ENCODE measurements around the gene NGRN.

DNA sequence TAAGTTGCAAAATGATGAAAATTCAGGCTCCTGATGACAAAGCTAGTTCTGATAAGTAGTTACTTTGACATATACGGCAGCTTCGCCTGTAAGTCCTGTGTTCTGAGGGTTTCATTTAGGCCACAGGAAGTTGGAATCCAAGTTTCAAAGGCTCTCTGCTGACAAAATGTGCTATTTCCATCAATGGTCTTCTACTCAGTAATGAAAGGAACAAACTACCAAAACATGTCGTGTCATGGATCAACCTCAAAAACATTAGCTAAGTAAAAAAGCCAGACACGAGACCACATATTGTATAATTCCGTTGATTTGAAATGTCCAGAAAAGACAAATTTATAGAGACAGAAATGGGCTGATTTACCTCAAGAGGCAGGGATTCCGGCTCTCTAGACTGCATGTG, 22.5 kb downstream of the NGRN start:
- TF ChIP-seq RARB (CRISPR knock-in tag; IDR thresholded peaks at IDR 0.05) (no peak), SNAI2 (CRISPR knock-in tag; IDR thresholded peaks at IDR 0.05) (no peak), OSR1 (CRISPR knock-in tag; IDR thresholded peaks at IDR 0.05) (no peak), GLIS3 (CRISPR knock-in tag; IDR thresholded peaks at IDR 0.05) (no peak), ZFP3 (CRISPR knock-in tag; IDR thresholded peaks at IDR 0.05) (no peak), ZNF8 (CRISPR knock-in tag; IDR thresholded peaks at IDR 0.05) (no peak), ZFP30 (CRISPR knock-in tag; IDR thresholded peaks at IDR 0.05) (no peak), ARNTL (CRISPR knock-in tag; IDR thresholded peaks at IDR 0.05; ENCODE audit: borderline replicate concordance, low read depth) (no peak)
- TF ChIP-seq, protein P1, sequence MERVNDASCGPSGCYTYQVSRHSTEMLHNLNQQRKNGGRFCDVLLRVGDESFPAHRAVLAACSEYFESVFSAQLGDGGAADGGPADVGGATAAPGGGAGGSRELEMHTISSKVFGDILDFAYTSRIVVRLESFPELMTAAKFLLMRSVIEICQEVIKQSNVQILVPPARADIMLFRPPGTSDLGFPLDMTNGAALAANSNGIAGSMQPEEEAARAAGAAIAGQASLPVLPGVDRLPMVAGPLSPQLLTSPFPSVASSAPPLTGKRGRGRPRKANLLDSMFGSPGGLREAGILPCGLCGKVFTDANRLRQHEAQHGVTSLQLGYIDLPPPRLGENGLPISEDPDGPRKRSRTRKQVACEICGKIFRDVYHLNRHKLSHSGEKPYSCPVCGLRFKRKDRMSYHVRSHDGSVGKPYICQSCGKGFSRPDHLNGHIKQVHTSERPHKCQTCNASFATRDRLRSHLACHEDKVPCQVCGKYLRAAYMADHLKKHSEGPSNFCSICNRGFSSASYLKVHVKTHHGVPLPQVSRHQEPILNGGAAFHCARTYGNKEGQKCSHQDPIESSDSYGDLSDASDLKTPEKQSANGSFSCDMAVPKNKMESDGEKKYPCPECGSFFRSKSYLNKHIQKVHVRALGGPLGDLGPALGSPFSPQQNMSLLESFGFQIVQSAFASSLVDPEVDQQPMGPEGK (CRISPR knock-in tag; IDR thresholded peaks at IDR 0.05; ENCODE audit: borderline replicate concordance), result no peak
- TF ChIP-seq, protein P2, sequence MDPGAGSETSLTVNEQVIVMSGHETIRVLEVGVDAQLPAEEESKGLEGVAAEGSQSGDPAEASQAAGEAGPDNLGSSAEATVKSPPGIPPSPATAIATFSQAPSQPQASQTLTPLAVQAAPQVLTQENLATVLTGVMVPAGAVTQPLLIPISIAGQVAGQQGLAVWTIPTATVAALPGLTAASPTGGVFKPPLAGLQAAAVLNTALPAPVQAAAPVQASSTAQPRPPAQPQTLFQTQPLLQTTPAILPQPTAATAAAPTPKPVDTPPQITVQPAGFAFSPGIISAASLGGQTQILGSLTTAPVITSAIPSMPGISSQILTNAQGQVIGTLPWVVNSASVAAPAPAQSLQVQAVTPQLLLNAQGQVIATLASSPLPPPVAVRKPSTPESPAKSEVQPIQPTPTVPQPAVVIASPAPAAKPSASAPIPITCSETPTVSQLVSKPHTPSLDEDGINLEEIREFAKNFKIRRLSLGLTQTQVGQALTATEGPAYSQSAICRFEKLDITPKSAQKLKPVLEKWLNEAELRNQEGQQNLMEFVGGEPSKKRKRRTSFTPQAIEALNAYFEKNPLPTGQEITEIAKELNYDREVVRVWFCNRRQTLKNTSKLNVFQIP (CRISPR knock-in tag; IDR thresholded peaks at IDR 0.05; ENCODE audit: borderline replicate concordance, low read depth), result no peak
- TF ChIP-seq, protein P3, sequence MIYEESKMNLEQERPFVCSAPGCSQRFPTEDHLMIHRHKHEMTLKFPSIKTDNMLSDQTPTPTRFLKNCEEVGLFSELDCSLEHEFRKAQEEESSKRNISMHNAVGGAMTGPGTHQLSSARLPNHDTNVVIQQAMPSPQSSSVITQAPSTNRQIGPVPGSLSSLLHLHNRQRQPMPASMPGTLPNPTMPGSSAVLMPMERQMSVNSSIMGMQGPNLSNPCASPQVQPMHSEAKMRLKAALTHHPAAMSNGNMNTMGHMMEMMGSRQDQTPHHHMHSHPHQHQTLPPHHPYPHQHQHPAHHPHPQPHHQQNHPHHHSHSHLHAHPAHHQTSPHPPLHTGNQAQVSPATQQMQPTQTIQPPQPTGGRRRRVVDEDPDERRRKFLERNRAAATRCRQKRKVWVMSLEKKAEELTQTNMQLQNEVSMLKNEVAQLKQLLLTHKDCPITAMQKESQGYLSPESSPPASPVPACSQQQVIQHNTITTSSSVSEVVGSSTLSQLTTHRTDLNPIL (CRISPR knock-in tag; IDR thresholded peaks at IDR 0.05; ENCODE audit: low read depth), result no peak
- TF ChIP-seq, protein P4, sequence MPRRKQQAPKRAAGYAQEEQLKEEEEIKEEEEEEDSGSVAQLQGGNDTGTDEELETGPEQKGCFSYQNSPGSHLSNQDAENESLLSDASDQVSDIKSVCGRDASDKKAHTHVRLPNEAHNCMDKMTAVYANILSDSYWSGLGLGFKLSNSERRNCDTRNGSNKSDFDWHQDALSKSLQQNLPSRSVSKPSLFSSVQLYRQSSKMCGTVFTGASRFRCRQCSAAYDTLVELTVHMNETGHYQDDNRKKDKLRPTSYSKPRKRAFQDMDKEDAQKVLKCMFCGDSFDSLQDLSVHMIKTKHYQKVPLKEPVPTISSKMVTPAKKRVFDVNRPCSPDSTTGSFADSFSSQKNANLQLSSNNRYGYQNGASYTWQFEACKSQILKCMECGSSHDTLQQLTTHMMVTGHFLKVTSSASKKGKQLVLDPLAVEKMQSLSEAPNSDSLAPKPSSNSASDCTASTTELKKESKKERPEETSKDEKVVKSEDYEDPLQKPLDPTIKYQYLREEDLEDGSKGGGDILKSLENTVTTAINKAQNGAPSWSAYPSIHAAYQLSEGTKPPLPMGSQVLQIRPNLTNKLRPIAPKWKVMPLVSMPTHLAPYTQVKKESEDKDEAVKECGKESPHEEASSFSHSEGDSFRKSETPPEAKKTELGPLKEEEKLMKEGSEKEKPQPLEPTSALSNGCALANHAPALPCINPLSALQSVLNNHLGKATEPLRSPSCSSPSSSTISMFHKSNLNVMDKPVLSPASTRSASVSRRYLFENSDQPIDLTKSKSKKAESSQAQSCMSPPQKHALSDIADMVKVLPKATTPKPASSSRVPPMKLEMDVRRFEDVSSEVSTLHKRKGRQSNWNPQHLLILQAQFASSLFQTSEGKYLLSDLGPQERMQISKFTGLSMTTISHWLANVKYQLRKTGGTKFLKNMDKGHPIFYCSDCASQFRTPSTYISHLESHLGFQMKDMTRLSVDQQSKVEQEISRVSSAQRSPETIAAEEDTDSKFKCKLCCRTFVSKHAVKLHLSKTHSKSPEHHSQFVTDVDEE (CRISPR knock-in tag; IDR thresholded peaks at IDR 0.05), result no peak

Measured in SK-N-SH treated with all-trans-retinoic acid at 6 μM for 48 hours (cell line).